ENCODE measurements around the gene EDA. TPM values are rescaled to one million over a fixed set of nuclear protein-coding genes. Genes with fewer than 3 reads are reported as not detected.

Gene EDA
- total RNA-seq, 1 donor from 2014 or later = 1.8 TPM

DNA sequence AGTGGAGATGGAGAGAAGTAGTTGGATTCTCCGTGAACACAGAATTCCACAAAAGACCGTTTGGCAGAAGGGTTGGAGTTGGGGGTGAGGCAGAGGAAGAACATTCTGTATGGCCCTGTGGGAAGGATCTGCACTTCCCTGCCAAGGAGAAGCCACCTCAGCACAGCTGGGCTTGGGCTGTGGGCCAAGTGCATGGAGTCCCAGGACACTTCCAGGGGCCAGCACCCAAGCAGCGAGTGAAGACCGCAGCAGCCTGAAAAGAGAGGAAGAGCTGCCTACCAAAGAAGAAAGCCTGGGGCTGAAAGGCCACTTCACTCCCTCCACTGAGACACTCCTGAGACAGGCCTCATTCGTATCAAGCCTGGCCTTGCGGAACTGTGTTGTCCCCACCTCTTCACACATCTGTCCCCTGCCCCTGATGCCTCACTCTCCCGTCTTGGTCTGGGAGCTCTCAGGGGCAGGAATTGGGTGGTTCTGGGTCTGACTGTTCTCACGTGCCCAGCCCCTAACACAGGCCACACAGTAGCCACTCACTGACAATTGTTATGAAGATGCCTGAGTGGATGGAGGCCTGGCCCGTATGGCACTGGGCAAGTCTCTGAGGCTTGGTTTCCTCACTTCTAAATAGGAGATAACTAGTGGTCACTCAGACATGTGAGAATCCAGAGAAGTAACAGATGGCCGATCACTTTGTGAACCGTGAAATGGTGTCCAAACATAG is 437.1 kb downstream of the EDA start:
- Mint-ChIP-seq H3K4me3 (no peak overlapping the region), H3K4me1 (no peaks in the 10 kb centered on the region), H3K27me3 (no peaks in the 10 kb centered on the region), H3K27ac (no peak overlapping the region), H3K9me3 (no peaks in the 10 kb centered on the region), H3K36me3 (ENCODE audit: low read depth) (no peaks in the 10 kb centered on the region)
- intact Hi-C loops (cut with micrococcal nuclease) = no loop called here
- DNase-seq = no peak

DNA sequence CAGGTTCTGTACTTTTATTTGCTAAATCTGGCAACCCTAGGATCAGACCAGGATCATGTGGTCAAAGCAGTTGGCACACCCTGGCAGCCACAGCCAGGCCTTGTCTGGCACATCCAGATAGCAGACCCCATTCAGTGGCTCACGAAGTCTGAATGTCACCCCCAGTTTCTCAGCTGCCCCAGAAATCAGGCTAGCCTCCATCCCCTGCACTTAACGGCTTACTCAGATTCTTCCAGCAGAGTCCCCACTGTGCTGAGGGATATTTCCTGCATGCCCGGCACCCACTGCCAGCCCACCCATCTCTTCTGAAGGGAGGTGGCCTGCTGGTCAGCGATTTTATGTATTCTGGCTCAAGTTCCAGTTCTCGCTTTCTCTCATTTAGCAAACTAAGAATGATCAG is 438.5 kb downstream of the EDA start:
- DNase-seq = no peak
- H3K4me3 Mint-ChIP-seq = no peak overlapping the region
- no peaks in the 10 kb centered on the region for H3K36me3 Mint-ChIP-seq (ENCODE audit: low read depth)
- H3K27ac Mint-ChIP-seq = no peak overlapping the region
- H3K9me3 Mint-ChIP-seq = no peaks in the 10 kb centered on the region
- no peaks in the 10 kb centered on the region for H3K27me3 Mint-ChIP-seq
- intact Hi-C loops (cut with micrococcal nuclease) = no loop called here
- H3K4me1 Mint-ChIP-seq = no peaks in the 10 kb centered on the region

DNA sequence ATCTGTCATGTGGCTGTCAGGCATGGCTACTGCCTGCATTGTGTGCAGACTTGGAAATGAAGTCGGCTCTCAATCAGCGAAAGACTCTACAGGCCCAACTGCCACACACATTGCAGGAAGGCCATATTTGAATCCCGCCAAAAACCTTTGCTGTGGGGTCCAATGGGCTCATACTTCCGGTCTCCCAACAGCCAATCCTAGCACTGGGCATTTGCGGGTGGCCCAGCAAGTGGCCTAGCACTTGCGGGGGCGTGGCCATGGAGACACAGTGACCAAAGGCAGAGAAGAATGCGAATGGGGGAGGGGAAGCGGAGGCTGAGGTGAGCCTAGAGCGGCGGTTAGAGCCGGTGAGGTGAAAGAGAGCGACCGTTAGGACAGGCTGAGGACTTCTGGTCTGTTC is 446.2 kb downstream of the EDA start, which contains the start of gene OTUD6A:
TSS of gene OTUD6A (plus strand) at position 382 of the 400 bp plus-strand sequence. CDS start 68 bp downstream, outside the sequence.
- Mint-ChIP-seq H3K36me3 (ENCODE audit: low read depth) (no peaks in the 10 kb centered on the region), H3K9me3 (no peaks in the 10 kb centered on the region), H3K4me3 (no peak within 1 kb of the TSS), H3K27ac (no peak within 1 kb of the TSS), H3K4me1 (no peaks in the 10 kb centered on the region), H3K27me3 (no peaks in the 10 kb centered on the region)
- DNase-seq = no peak
- intact Hi-C loops (cut with micrococcal nuclease) = no loop called here

DNA sequence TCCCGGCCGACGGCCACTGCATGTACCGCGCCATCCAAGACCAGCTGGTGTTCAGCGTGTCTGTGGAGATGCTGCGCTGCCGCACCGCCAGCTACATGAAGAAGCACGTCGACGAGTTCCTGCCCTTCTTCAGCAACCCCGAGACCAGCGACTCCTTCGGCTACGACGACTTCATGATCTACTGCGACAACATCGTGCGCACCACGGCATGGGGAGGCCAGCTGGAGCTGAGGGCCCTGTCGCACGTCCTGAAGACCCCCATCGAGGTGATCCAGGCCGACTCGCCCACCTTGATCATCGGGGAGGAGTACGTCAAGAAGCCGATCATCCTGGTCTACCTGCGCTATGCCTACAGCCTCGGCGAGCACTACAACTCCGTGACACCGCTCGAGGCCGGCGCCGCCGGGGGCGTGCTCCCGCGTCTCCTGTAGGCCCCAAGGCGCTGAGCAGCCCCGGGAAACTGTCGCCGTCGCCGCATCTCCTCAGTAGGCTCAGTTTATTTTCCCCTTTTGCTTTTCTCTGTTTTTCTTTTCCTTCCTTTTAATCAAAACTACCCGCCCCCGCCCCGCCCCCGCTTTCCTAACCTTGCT is 447.1 kb downstream of the EDA start:
- Mint-ChIP-seq H3K36me3 (ENCODE audit: low read depth) (no peaks in the 10 kb centered on the region), H3K27ac (no peak overlapping the region), H3K9me3 (no peaks in the 10 kb centered on the region), H3K4me1 (no peaks in the 10 kb centered on the region), H3K4me3 (no peak overlapping the region), H3K27me3 (no peaks in the 10 kb centered on the region)
- intact Hi-C loops (cut with micrococcal nuclease) = no loop called here
- no peak for DNase-seq

DNA sequence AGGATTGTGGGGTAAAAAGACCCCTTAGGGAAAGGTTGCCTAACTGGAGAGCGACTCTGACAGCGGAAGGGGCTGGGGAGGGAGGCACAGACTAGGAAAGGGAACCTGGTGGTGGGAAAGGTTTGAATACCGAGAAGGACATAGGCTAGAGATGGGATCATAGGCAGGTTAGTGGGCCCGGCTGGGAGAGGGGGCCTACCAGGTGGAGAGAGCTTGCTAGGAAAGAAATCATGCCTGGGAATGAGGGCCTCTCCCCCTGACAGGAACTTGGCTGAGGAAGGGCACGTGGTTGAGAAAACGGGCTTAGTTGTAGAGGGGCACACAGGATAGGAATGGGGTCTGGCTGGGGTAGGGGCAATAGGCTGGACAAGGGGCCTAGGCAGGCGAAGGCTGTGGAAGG is 450.7 kb downstream of the EDA start:
- Mint-ChIP-seq H3K27ac (no peak overlapping the region), H3K4me1 (no peaks in the 10 kb centered on the region), H3K27me3 (no peaks in the 10 kb centered on the region), H3K4me3 (no peak overlapping the region), H3K36me3 (ENCODE audit: low read depth) (no peaks in the 10 kb centered on the region), H3K9me3 (no peaks in the 10 kb centered on the region)
- DNase-seq = no peak
- intact Hi-C loops (cut with micrococcal nuclease) = no loop called here

DNA sequence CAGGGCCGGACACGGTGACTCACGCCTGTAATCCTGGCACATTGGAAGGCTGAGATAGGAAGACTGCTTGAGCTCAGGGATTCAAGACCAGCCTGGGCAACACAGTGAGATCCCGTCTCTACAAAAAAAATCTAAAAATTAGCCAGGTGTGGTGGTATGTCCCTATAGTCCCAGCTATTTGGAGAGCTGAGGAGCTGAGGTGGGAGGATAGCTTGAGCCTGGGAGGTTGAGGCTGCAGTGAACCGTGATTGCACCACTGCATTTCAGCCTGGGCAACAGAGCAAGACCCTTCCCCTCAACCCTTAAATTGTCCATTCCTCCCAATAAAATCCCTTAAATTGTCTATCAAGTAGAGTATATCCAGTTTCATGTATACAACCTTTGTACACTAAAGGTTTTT is 463.4 kb downstream of the EDA start:
- intact Hi-C loops (cut with micrococcal nuclease) = no loop called here
- no peaks in the 10 kb centered on the region for H3K36me3 Mint-ChIP-seq (ENCODE audit: low read depth)
- H3K27me3 Mint-ChIP-seq = peaks cover 2% of the 10 kb centered on the region
- H3K4me3 Mint-ChIP-seq = no peak overlapping the region
- no peaks in the 10 kb centered on the region for H3K9me3 Mint-ChIP-seq
- H3K27ac Mint-ChIP-seq = no peak overlapping the region
- no peaks in the 10 kb centered on the region for H3K4me1 Mint-ChIP-seq
- DNase-seq = no peak

DNA sequence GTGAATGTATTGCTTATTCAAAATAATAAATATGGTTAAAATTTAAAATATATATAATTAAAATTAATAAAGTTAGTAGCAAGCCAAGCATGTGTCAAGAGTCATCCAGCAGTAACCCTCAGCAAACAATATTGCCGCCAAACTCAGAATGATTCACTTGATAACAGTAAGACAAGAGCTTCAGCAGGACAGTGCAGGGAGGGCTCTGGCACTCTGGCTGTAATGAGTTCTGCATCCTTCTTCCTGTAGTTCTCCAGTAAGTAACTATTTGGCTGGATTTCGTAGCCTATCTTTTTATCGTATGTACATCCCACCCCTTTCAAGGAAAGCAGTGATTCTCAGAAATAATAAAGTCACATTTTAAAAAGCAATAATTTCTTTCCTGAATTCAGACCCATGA is 464.0 kb downstream of the EDA start:
- H3K4me3 Mint-ChIP-seq = no peak overlapping the region
- no peaks in the 10 kb centered on the region for H3K9me3 Mint-ChIP-seq
- peaks cover 2% of the 10 kb centered on the region for H3K27me3 Mint-ChIP-seq
- no peaks in the 10 kb centered on the region for H3K4me1 Mint-ChIP-seq
- H3K36me3 Mint-ChIP-seq (ENCODE audit: low read depth) = no peaks in the 10 kb centered on the region
- no peak for DNase-seq
- intact Hi-C loops (cut with micrococcal nuclease) = no loop called here
- H3K27ac Mint-ChIP-seq = no peak overlapping the region

DNA sequence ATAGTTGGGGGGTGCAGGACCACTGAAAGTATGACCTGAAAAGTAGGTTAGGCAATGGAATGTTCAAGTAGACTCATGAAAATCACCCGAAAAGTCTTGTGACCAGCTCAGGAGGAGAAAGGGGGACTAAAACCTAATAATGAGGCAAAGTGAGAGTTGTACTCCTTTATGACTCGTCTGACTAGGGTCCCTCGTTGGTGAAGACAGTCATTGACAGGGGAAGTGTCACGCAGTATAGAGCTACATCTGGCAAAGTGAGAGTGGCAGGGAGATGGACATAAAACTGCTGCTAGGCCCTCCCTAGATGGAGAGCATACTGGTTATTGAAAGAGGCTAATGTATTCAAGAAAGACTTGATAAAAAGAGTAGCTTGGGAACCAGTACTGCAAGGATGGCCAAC is 466.8 kb downstream of the EDA start:
- Mint-ChIP-seq H3K4me1 (no peaks in the 10 kb centered on the region), H3K9me3 (no peaks in the 10 kb centered on the region), H3K36me3 (ENCODE audit: low read depth) (no peaks in the 10 kb centered on the region), H3K4me3 (no peak overlapping the region), H3K27ac (no peak overlapping the region), H3K27me3 (peaks cover 2% of the 10 kb centered on the region)
- DNase-seq = no peak
- intact Hi-C loops (cut with micrococcal nuclease) = no loop called here

DNA sequence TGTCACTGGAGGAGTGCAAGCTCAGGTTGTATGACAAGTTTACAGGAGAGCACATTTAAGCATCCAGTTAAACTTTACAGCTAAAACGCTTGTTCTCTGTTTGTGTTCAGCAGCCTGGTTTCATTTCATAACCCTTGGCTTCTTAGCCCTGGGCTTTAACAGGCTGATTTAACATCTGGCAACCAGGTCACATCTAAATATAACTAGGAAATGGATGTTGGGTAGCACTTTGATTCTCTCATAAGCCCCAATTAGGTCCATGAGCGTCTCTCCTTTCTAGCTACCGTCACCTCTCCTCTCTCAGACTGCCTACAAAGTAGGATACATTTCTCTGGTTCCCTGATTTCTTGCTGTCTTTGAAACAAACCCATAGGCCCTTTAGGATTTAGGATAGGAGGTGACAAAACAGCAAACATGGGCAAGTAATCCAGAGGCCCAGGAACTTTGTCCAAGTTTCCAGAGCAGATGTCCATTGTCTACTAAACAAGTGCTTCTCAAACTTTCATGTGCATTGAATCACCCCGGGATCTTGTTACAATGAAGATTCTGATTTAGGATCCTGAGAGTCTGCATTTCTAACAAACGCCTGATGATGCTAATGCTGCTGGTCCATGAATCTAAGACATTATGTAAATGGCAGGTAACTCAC is 468.8 kb downstream of the EDA start:
- H3K9me3 Mint-ChIP-seq = no peaks in the 10 kb centered on the region
- no peak overlapping the region for H3K27ac Mint-ChIP-seq
- H3K36me3 Mint-ChIP-seq (ENCODE audit: low read depth) = no peaks in the 10 kb centered on the region
- H3K4me1 Mint-ChIP-seq = no peaks in the 10 kb centered on the region
- intact Hi-C loops (cut with micrococcal nuclease) = no loop called here
- H3K27me3 Mint-ChIP-seq = no peaks in the 10 kb centered on the region
- DNase-seq = no peak
- H3K4me3 Mint-ChIP-seq = no peak overlapping the region

DNA sequence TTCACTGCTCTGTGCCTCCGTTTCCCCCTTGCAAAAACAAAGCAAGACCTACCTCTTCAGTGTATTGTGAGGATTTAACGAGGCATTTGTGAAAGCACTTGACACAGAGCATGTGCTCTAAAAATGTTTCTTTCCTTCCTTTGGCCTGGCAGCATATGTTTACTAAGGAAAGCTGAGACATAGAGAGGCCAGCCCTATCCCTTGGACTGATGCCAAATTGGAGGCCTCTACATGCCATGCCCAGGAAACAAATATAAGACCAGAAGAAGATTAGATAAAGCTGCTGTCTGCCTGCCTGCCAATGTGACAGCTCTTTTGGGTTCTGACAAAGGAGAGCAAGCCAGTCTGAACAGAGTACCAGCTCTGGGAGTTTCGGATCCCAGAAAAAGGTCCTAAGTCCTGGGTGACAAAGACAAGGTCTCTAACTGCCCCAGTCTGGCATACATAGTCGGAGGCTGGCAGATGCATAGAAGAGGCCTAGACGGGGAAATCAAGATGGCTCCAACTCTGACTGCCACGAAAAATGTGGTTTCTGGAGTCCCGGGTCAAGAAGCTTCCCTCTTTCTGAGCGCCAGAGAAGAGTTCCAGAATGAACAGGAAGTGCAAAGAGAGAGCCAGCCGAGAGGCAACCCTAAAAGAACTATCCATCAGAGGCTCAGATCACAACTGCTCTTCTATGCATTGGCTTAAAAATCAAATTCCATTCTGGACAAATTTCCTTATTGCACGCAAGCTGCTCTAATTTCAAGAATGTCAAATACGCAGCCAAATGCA is 472.1 kb downstream of the EDA start:
- H3K4me1 Mint-ChIP-seq = no peaks in the 10 kb centered on the region
- no peaks in the 10 kb centered on the region for H3K36me3 Mint-ChIP-seq (ENCODE audit: low read depth)
- no peaks in the 10 kb centered on the region for H3K9me3 Mint-ChIP-seq
- H3K4me3 Mint-ChIP-seq = no peak overlapping the region
- intact Hi-C loops (cut with micrococcal nuclease) = no loop called here
- H3K27ac Mint-ChIP-seq = no peak overlapping the region
- no peak for DNase-seq
- no peaks in the 10 kb centered on the region for H3K27me3 Mint-ChIP-seq

DNA sequence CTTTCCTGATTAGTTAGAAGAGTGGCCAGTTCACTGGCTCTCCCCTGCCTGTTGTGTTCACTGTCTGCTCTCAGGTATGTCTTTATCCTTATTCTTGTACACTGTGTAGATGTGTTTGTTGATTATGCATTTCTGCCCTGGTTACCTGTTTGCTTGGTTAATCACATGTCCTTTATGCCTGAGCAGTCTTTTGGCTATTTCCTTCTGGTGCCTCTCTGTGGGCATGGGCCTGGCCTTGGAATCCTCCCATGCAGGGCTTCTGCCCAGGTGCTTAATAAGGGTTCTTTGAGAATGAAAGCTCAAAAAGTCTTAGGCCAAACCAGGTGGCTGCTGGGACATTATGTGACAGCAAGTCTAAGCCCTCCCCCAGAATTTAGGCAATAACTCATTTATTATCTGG is 472.8 kb downstream of the EDA start:
- no peaks in the 10 kb centered on the region for H3K27me3 Mint-ChIP-seq
- H3K36me3 Mint-ChIP-seq (ENCODE audit: low read depth) = no peaks in the 10 kb centered on the region
- H3K4me3 Mint-ChIP-seq = no peak overlapping the region
- H3K4me1 Mint-ChIP-seq = no peaks in the 10 kb centered on the region
- DNase-seq = no peak
- H3K27ac Mint-ChIP-seq = no peak overlapping the region
- intact Hi-C loops (cut with micrococcal nuclease) = no loop called here
- no peaks in the 10 kb centered on the region for H3K9me3 Mint-ChIP-seq

Measured in activated CD4-positive, alpha-beta T cell treated with anti-CD3 and anti-CD28 coated beads, Interleukin-2, amount 10 ng/mL, durations not matched to agents 24 days and 14 days (primary cell).